Amniotic stem cell (primary cell): ENCODE data around the gene PPFIBP2.

ENCODE experiments used
- DNase-seq: peaks from one replicate; lab custom pipeline; 2025; lab: John Stamatoyannopoulos, UW

The PPFIBP2 gene

DNA sequence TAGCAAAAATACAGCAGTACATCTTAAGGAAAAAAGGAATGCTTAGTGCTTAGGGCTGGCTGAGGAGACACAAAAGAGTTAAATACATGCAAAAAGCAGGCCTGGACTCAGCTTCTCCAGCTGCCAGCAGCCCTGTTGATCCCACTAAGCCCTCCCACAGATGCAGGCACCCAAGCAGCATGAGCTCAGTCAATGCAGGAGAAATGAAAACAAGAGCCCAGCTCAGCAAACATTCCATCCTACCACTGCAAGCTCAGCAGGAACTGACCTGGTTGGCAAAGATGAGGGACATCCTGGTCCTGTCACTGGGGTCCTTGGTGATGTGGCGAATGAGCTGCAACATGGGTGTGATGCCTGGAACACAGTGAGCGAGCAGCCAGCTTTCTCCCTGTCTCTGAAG is 153.7 kb downstream of the PPFIBP2 start:
- no peak for DNase-seq

DNA sequence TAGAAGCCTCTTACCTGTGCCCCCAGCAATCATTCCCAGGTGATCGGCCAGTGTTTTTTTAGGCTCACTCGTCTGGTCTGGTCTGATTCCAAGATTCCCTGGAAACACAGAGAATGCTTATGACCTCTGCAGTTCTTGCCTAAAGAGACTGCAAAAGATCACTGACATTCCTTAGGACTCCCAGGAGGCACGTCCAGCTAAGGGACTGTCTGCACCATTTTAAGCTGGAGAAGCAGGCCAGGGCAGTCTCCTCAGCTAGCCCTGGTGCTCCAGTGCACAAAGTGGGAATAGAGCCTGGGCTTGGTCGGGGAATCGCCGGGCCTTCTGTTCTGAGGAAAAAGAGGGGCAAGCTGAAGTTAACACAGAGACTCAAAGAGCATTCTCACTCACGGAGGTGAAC is 154.7 kb downstream of the PPFIBP2 start:
- DNase-seq = no peak

GRCh38 chr11:7668911-7669310 is 155.1 kb downstream of the PPFIBP2 start:
- no peak for DNase-seq

DNA sequence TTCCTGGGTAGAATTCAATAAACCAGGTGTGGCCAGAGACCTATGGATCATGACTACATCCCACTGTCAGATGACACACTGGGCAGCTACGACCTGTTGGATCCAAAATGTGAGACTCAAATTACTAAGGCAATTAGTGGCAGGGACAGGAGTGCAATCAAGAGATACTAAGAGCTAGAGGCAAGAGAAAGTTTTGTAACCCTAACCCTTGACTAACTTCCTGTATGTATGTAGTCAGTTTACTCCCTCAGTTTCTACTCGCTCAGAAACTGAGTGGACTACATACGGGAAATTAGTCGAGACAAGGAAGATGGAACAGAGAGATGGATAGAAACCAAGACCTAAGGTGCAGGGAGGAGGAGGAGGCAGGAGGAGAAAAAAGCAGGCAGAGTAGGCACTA is 156.8 kb downstream of the PPFIBP2 start:
- DNase-seq = no peak

GRCh38 chr11:7671347-7672215 is 157.8 kb downstream of the PPFIBP2 start:
- no peak for DNase-seq

GRCh38 chr11:7672276-7672959 is 158.6 kb downstream of the PPFIBP2 start:
- no peak for DNase-seq

- no peak for DNase-seq
Observed at GRCh38 chr11:7672960-7673723, 159.3 kb downstream of the PPFIBP2 start, which contains the start of gene CYB5R2. CYB5R2 (minus strand) TSS chr11:7673500; CDS start chr11:7672825, 675 bp downstream.

- no peak for DNase-seq
Observed at GRCh38 chr11:7673724-7674434, 160.1 kb downstream of the PPFIBP2 start.

- DNase-seq = no peak
Observed at GRCh38 chr11:7675631-7676030, 161.8 kb downstream of the PPFIBP2 start.

DNA sequence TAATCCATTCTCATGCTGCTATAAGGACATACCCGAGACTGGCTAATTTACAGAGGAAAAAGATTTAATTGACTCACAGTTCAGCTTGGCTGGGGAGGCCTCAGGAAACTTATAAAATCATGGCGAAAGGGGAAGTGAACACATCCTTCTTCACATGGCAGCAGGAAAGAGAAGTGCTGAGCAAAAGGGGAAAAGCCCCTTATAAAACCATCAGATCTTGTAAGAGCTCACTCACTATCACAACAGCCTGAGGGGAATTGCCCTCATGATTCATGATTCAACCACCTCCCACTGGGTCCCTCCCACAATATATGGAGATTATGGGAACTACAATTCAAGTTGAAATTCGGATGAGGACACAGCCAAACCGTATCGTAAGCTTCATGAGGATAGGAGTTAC is 163.3 kb downstream of the PPFIBP2 start:
- DNase-seq = peak; percentile 58

- no peak for DNase-seq
Observed at GRCh38 chr11:7677796-7678201, 164.0 kb downstream of the PPFIBP2 start.

DNA sequence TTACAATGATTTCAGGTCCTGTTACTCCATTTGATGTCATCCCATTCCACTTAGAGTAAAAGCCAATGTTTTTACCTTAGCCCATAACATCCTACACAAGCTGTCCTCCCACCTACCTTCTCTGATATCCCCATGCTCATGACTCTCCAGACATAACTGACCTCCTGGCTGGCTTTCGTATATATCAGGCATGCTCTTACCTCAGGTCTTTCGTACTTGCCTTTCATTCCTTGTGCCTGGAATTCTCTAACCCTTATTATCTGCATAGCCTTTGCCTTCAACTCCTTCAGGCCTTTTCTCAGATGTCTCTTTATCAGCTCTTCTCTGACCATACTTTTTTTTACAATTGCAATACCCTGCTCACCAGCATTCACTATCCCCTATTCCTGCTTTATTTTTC is 169.8 kb downstream of the PPFIBP2 start:
- no peak for DNase-seq

- no peak for DNase-seq
Observed at GRCh38 chr11:7686761-7687160, 173.0 kb downstream of the PPFIBP2 start.

DNA sequence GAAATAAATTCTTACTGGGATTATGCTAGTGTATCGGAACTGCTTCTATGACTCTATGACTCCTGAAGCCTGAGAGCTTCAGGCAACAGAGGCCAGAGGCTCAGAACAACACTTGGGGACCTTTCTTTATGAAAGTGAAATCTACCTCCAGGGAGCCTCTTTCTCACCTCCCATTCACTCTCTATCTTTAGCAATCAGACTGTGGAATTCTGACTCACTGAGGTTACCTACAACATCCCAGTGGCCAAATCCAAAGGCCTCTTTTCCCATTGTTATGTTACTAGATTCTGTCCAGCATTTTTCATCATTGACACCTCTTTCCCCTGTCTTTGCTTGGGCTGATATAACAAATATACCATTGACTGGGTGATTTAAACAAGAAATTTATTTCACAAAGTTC is 173.6 kb downstream of the PPFIBP2 start:
- no peak for DNase-seq

DNA sequence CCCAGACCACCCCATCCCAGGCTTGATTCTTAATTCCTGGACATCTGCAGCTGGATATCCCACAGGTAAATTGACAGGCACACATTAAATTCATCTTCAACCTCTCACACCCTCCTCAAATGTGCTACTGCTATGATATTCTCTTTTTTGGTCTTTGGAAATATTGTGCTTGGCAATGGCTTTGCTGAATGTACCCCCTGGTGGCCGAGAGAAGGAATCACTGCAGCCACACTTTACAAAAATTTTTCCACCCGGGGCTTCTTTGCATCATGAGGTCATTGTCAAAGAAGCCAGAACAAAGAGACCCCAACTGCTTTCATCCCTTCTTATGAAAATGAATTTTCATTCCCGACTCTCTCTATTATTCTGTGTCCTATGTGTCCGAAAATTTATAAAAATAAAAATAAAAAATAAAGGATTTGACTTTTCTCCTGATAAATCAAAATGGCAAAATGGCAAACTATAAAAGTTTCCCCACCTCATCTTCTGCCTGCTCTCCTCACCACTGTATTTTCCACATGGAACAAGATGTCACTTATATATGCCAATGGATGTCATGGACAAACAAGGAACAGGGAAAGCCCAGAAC is 174.5 kb downstream of the PPFIBP2 start:
- no peak for DNase-seq

GRCh38 chr11:7689239-7689638 is 175.4 kb downstream of the PPFIBP2 start:
- DNase-seq = no peak

DNA sequence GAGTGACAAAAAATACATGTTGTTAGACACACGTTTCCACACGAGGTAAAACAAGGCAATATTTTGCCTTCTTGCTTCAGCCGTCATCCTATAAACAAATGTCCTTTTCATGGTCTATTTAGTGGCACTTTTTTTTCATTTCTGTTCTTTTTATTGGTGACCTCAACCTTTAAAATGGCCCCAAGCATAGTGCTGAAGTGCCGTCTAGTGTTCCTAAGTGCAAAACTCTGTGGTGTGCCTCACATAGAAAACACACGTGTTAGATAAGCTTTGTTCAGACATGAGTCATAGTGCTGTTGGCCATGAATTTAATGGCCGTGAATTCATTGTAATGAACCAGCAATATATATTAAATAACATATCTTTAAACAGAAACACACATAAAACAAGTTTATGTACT is 176.8 kb downstream of the PPFIBP2 start:
- DNase-seq = no peak

DNA sequence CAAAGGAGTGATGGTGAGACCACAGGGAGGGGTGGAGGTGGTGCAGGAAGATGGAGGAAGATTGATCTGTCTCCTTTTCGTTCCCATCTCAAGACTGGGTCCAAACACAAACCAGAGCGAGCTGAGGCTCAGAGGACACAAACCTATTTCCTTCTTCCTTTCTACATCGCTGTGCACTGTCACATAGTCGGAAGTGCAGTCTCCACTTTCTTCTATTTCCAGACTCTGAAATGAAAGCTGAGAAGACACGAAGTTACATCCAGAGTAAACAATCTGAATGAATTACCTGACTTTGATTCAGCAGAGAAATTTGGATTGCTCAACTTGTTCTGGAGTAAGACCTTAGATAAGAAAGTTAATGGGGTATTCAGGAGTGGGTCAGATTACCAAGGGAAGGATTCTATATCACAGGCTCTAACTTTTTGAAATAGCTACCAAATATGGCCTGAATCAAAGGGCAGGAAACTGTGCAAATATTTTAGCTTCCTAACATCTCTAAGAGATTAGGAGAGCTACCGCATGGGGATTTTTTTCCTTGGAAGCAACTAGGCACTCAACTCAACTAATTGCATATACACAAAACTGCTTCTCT is 178.1 kb downstream of the PPFIBP2 start:
- no peak for DNase-seq

DNA sequence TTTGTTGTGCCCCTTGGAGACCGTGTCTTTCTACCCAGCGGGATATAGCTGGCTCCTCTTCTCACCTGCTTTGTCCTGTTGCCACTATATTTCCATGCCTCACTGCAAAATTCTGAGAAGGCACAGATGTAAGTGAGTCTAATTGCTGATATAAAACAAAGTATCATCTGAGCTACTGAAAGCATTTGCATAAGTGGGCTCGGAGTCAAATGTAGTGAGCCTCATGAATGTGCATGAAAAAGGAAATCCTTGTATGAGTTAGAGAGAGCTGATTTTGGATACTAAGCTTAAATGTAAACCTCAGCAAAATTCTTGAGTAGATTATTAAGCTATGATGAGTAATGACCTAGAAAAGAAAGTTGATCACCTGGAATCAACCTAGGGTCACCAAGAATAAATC is 178.6 kb downstream of the PPFIBP2 start:
- DNase-seq = no peak

DNA sequence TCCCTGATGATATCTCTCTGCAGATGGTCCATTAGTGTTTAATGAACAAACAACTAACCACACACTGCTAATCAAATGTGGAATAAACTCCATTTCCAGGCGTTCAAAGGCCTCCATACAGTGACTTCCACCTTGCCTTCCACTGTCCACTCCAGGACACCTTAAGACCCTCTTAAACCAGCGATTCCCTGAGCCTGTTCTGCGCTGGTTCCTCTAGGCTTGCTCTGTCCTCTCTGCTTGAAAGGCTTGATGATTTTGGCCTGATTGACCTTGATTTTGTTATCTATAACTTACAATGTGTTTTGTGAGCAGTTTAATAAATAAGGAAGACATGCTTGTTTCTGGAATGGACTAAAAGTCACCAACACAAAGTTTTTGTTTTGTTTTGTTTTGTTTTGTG is 180.4 kb downstream of the PPFIBP2 start:
- no peak for DNase-seq

- no peak for DNase-seq
Observed at GRCh38 chr11:7696424-7696823, 182.6 kb downstream of the PPFIBP2 start.
